SK-N-MC (cell line): ENCODE data around the gene PDZD2.

Experiments
- EZH2 ChIP-seq: fragments of 200-600 bp; sonication (generic); IDR thresholded peaks from one replicate; pipeline ENCODE4 v1.6.1; 2017; ENCODE audit warnings: antibody characterized with exemption
- POLR2AphosphoS5 ChIP-seq: IDR thresholded peaks from 2 replicates; pipeline ENCODE4 v1.6.1; 2012; ENCODE audit warnings: mild to moderate bottlenecking, low read depth, low read length, borderline replicate concordance

DNA sequence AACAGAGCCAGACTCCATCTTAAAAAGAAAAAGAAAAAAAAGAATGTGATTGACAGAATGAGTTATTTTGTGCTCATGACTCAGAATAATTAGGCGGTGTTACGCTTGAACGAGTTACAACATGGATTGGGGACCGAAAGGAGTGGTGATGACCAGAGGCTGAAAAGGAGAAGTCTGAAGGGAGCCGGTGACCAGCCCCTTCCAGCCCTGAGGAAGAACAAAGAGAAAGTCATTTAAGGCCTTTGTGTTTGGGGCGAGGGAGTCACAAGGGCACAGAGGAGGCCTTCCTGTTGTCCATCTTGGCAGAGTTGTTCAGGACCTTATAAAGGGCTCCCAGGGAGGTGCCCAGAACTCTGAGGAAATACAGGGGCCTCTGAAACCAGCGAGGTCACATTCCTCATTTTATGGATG, 403.6 kb downstream of the PDZD2 start:
- TF ChIP-seq EZH2 (no peak), POLR2AphosphoS5 (no peak)
